Natural killer cell (primary cell): ENCODE measurements around the gene P3H4. TPM values are rescaled to one million over a fixed set of nuclear protein-coding genes. Genes with fewer than 3 reads are reported as not detected.

ENCODE experiments used
- ATAC-seq, 3 donors: fragments of 150-1000 bp in 2 of 3; fragments of 200-7000 bp in 1 of 3; cut with Tn5 transposase; 1 replicate in 1 of 3; 2 replicates in 2 of 3; pipeline ENCODE4 v1.10.0; 2021; ENCODE audit warnings: mild to moderate bottlenecking in 2 of 3, moderate library complexity in 2 of 3
- DNase-seq, 2 donors: peaks; one replicate each; pipeline versions ENCODE4 v3.0.0 to v3.0.0-alpha.2; 2013 to 2021; ENCODE audit warnings: mixed read lengths in 1 of 2
- H3K27ac ChIP-seq: one replicate; pipeline ENCODE4 v1.5.1; 2013; ENCODE audit warnings: mild to moderate bottlenecking, low read length
- H3K27me3 ChIP-seq: one replicate; pipeline ENCODE4 v1.6.1; 2013; ENCODE audit warnings: low read length; ENCODE audit not compliant: control insufficient read depth, insufficient read depth
- H3K36me3 ChIP-seq: one replicate; pipeline ENCODE4 v1.6.1; 2013; ENCODE audit warnings: low read length; ENCODE audit not compliant: control insufficient read depth, insufficient read depth
- H3K4me1 ChIP-seq: one replicate; pipeline ENCODE4 v1.6.1; 2013; ENCODE audit warnings: low read length; ENCODE audit not compliant: control insufficient read depth, insufficient read depth
- H3K4me3 ChIP-seq: one replicate; pipeline ENCODE4 v1.5.1; 2013; ENCODE audit warnings: low read length
- H3K9me3 ChIP-seq: one replicate; pipeline ENCODE4 v1.6.1; 2013; ENCODE audit warnings: low read length; ENCODE audit not compliant: control insufficient read depth, insufficient read depth
- H3K27ac Mint-ChIP-seq, 2 donors: one replicate each; pipeline ENCODE4 v1.8.0; 2022; ENCODE audit warnings: mild to moderate bottlenecking in 2 of 2, mixed read lengths in 2 of 2, moderate library complexity in 1 of 2
- H3K27me3 Mint-ChIP-seq, 2 donors: one replicate each; pipeline ENCODE4 v1.8.0; 2022; ENCODE audit warnings: low read depth in 2 of 2, mixed read lengths in 2 of 2
- H3K36me3 Mint-ChIP-seq: one replicate; pipeline ENCODE4 v1.8.0; 2022; ENCODE audit warnings: mixed read lengths
- H3K4me1 Mint-ChIP-seq, 2 donors: one replicate each; pipeline ENCODE4 v1.8.0; 2022; ENCODE audit warnings: mixed read lengths in 2 of 2
- H3K4me3 Mint-ChIP-seq: one replicate; pipeline ENCODE4 v1.8.0; 2022; ENCODE audit warnings: mild to moderate bottlenecking, moderate library complexity, mixed read lengths
- H3K9me3 Mint-ChIP-seq, 2 donors: one replicate each; pipeline ENCODE4 v1.8.0; 2022; ENCODE audit warnings: mixed read lengths in 2 of 2
- CTCF ChIP-seq: fragments of 200-600 bp; IDR thresholded peaks from one replicate; pipeline ENCODE4 v1.8.0; 2022; ENCODE audit warnings: antibody characterized with exemption
- WGBS: methylation state at CpG from one replicate; pipeline ENCODE4 v1.1.7; 2013; ENCODE audit warnings: missing lambda C conversion rate; ENCODE audit not compliant: insufficient coverage; 5-methylcytosine and 5-hydroxymethylcytosine counted together
- intact Hi-C: fragments of 100-400 bp; cut with micrococcal nuclease; formaldehyde crosslinking; loops from one replicate; pipeline ENCODE4 v1.14.2; 2022
- total RNA-seq, 4 donors: library from RNA; stranded (reverse); fragments of 120-200 nt in 1 of 4; gene quantifications; one replicate each; pipeline versions ENCODE4 v1.2.3 to v1.2.4, GENCODE V29; 2013 to 2022

Gene P3H4
- total RNA-seq, 3 donors from 2014 or later (not counting 1 experiment from before 2014, with no cell fraction given): 6.9 to 8.9 (median 7.5) TPM

- Mint-ChIP-seq H3K27me3 (no peaks in the 10 kb centered on the region), H3K36me3 (no peaks in the 10 kb centered on the region), H3K4me3 (no peak overlapping the region), H3K9me3 (no peaks in the 10 kb centered on the region), H3K27ac (no peak overlapping the region), H3K4me1 (no peaks in the 10 kb centered on the region)
- intact Hi-C loops: no loop called here
- Histone ChIP-seq H3K27me3 (no peaks in the 10 kb centered on the region), H3K4me3 (no peak overlapping the region), H3K27ac (no peak overlapping the region), H3K9me3 (no peaks in the 10 kb centered on the region), H3K4me1 (no peaks in the 10 kb centered on the region), H3K36me3 (no peaks in the 10 kb centered on the region)
- TF ChIP-seq CTCF: no peak
- ATAC-seq (no peak), DNase-seq (no peak)
- 96% methylated on average over 23 of the region's 23 CpGs for WGBS
Observed at GRCh38 chr17:41768682-41769288, 43.0 kb downstream of the P3H4 start.

- H3K36me3 Mint-ChIP-seq: no peaks in the 10 kb centered on the region
- DNase-seq: no peak
- intact Hi-C loops: no loop called here
Observed at GRCh38 chr17:41767324-41768042, 44.3 kb downstream of the P3H4 start.

GRCh38 chr17:41766135-41766534 lies 45.6 kb downstream of the P3H4 start:
- Histone ChIP-seq H3K4me1 (no peaks in the 10 kb centered on the region), H3K9me3 (no peaks in the 10 kb centered on the region), H3K27ac (no peak overlapping the region), H3K4me3 (no peak overlapping the region), H3K27me3 (no peaks in the 10 kb centered on the region), H3K36me3 (no peaks in the 10 kb centered on the region)
- no peak for TF ChIP-seq CTCF
- no peaks in the 10 kb centered on the region for H3K9me3 Mint-ChIP-seq
- H3K27me3 Mint-ChIP-seq: no peaks in the 10 kb centered on the region
- DNase-seq (no peak), ATAC-seq (no peak)
- H3K4me1 Mint-ChIP-seq: no peaks in the 10 kb centered on the region
- H3K27ac Mint-ChIP-seq: no peak overlapping the region
- no peaks in the 10 kb centered on the region for H3K36me3 Mint-ChIP-seq
- no peak overlapping the region for H3K4me3 Mint-ChIP-seq
- intact Hi-C loops: no loop called here

More at GRCh38 chr17:41767324-41768042, 44.3 kb downstream of the P3H4 start:
- Histone ChIP-seq H3K36me3 (no peaks in the 10 kb centered on the region), H3K4me1 (no peaks in the 10 kb centered on the region), H3K9me3 (no peaks in the 10 kb centered on the region), H3K4me3 (no peak overlapping the region), H3K27ac (no peak overlapping the region), H3K27me3 (no peaks in the 10 kb centered on the region)
- WGBS: 91% methylated on average over 18 of the region's 18 CpGs
- H3K4me1 Mint-ChIP-seq: no peaks in the 10 kb centered on the region
- no peaks in the 10 kb centered on the region for H3K9me3 Mint-ChIP-seq
- H3K27ac Mint-ChIP-seq: no peak overlapping the region
- TF ChIP-seq CTCF: no peak
- ATAC-seq: no peak
- H3K27me3 Mint-ChIP-seq: no peaks in the 10 kb centered on the region
- no peak overlapping the region for H3K4me3 Mint-ChIP-seq
